ENCODE results near the gene LRCOL1. TPM values are rescaled to one million over a fixed set of nuclear protein-coding genes. Genes with fewer than 3 reads are reported as not detected.

The LRCOL1 gene
- total and polyA plus RNA-seq, 11 donors = not detected

GRCh38 chr12:132588319-132588718 lies 22.1 kb downstream of the LRCOL1 start:
- 68 to 88% (median 82%) methylated on average over 4 to 6 of the region's 6 CpGs for WGBS, 4 donors

GRCh38 chr12:132587781-132588180 lies 22.6 kb downstream of the LRCOL1 start:
- ATAC-seq = no peak
- Histone ChIP-seq H3K4me1 (no peaks in the 10 kb centered on the region), H3K27me3 (no peaks in the 10 kb centered on the region), H3K36me3 (peaks cover 0 to 6% (median 0%) of the 10 kb centered on the region in 9 donors), H3K4me3 (no peak overlapping the region), H3K9me3 (no peaks in the 10 kb centered on the region), H3K27ac (no peak overlapping the region)
- intact Hi-C loops (cut with DNase I) = no loop called here
- TF ChIP-seq, protein P1, sequence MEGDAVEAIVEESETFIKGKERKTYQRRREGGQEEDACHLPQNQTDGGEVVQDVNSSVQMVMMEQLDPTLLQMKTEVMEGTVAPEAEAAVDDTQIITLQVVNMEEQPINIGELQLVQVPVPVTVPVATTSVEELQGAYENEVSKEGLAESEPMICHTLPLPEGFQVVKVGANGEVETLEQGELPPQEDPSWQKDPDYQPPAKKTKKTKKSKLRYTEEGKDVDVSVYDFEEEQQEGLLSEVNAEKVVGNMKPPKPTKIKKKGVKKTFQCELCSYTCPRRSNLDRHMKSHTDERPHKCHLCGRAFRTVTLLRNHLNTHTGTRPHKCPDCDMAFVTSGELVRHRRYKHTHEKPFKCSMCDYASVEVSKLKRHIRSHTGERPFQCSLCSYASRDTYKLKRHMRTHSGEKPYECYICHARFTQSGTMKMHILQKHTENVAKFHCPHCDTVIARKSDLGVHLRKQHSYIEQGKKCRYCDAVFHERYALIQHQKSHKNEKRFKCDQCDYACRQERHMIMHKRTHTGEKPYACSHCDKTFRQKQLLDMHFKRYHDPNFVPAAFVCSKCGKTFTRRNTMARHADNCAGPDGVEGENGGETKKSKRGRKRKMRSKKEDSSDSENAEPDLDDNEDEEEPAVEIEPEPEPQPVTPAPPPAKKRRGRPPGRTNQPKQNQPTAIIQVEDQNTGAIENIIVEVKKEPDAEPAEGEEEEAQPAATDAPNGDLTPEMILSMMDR (IDR thresholded peaks at IDR 0.05) = no peak
- TF ChIP-seq POLR2A (IDR thresholded peaks at IDR 0.05) = no peak
- no peak for DNase-seq
- 68 to 75% (median 73%) methylated on average over 3 of the region's 3 CpGs for WGBS, 4 donors

More at GRCh38 chr12:132588319-132588718, 22.1 kb downstream of the LRCOL1 start:
- Histone ChIP-seq H3K4me1 (peaks cover 0 to under 1% (median 0%) of the 10 kb centered on the region in 12 donors), H3K27ac (no peak overlapping the region), H3K9me3 (no peaks in the 10 kb centered on the region), H3K27me3 (no peaks in the 10 kb centered on the region), H3K36me3 (peaks cover 0 to 5% (median 0%) of the 10 kb centered on the region in 9 donors), H3K4me3 (no peak overlapping the region)
- no peak for ATAC-seq
- TF ChIP-seq, protein P1 (IDR thresholded peaks at IDR 0.05) = no peak
- no peak for TF ChIP-seq POLR2A (IDR thresholded peaks at IDR 0.05)
- DNase-seq = peak in 1 of 5 donors; percentile 29
- intact Hi-C loops (cut with DNase I) = no loop called here

DNA sequence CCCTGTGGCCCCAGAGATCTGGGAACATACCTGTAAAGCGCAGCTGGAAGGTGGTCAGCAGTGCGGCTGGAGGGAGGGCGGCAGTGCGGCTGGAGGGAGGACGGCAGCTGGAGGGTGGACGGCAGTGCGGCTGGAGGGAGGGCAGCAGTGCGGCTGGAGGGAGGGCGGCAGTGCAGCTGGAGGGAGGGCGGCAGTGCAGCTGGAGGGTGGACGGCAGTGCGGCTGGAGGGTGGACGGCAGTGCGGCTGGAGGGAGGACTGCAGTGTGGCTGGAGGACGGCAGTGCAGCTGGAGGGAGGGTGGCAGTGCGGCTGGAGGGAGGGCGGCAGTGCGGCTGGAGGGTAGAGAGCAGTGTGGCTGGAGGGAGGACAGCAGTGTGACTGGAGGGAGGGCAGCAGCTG lies 23.5 kb downstream of the LRCOL1 start:
- TF ChIP-seq POLR2A (IDR thresholded peaks at IDR 0.05) = no peak
- TF ChIP-seq, protein P1 (IDR thresholded peaks at IDR 0.05) = no peak
- ATAC-seq = no peak
- intact Hi-C loops (cut with DNase I) = no loop called here
- 86 to 93% (median 90%) methylated on average over 18 of the region's 18 CpGs for WGBS, 4 donors
- Histone ChIP-seq H3K27ac (no peak overlapping the region), H3K9me3 (no peaks in the 10 kb centered on the region), H3K4me3 (no peak overlapping the region), H3K4me1 (no peaks in the 10 kb centered on the region), H3K27me3 (no peaks in the 10 kb centered on the region), H3K36me3 (peaks cover 0 to 9% (median 0%) of the 10 kb centered on the region in 9 donors)
- no peak for DNase-seq

DNA sequence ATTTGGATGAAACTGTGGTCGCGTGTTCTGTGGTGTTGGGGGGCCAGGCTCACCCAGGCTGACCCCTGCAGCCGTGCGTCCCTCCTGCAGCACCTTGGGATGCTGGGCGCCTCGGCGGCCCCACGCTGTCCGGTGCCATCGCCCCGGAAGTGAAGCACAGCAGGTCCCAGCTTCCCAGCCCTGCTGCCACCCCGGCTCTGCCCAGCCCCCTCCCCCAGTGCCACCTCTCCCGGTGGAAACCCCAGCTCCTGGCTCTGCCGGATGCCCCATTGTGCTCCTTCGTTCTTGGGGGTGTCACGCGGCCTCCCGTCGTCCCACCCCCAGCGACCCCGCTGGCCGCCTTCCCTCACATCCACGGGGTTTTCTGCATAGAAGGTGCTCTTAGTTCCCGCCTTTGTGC lies 25.2 kb downstream of the LRCOL1 start:
- intact Hi-C loops (cut with DNase I) = no loop called here
- Histone ChIP-seq H3K4me3 (no peak overlapping the region), H3K4me1 (no peaks in the 10 kb centered on the region), H3K27me3 (no peaks in the 10 kb centered on the region), H3K36me3 (peaks cover 0 to 20% (median 5%) of the 10 kb centered on the region in 9 donors), H3K9me3 (no peaks in the 10 kb centered on the region), H3K27ac (no peak overlapping the region)
- DNase-seq = no peak
- no peak for TF ChIP-seq POLR2A (IDR thresholded peaks at IDR 0.05)
- TF ChIP-seq, protein P1 (IDR thresholded peaks at IDR 0.05) = no peak
- 76 to 85% (median 83%) methylated on average over 24 of the region's 24 CpGs for WGBS, 4 donors
- no peak for ATAC-seq
